Measurements from ENCODE around the gene BTF3L4.

DNA sequence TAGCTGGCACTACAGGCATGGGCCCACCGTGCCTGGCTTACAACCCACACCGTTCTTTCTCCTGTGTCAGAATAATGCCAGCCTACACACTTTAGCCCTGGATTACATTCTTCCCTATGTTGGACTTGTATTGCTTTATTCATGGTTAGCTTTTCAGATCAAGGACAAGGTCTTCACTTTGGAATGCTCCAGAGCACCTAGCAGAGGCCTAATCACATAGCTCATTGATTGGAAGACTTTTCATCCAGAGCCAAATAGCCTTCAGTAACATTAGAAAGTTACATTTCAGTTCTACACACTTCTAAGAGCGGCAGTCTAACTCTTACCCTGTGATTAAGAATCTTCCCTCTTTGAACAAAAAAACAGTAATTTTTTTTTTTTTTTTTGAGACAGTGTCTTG, 56.4 kb downstream of the BTF3L4 start:
- TF ChIP-seq EZH2 (IDR thresholded peaks at IDR 0.05; ENCODE audit: low read depth, unreplicated experiment) (no peak), CREB1 (CRISPR knock-in tag; IDR thresholded peaks at IDR 0.05; ENCODE audit: low read depth) (no peak), POLR2AphosphoS5 (IDR thresholded peaks at IDR 0.05; ENCODE audit: low read depth) (no peak), ZNF331 (CRISPR knock-in tag; IDR thresholded peaks at IDR 0.05; ENCODE audit: low read depth) (no peak), EZH2phosphoT487 (IDR thresholded peaks at IDR 0.05; ENCODE audit: unreplicated experiment) (no peak), STAT1 (IDR thresholded peaks at IDR 0.05; ENCODE audit: unreplicated experiment) (no peak), JUNB (IDR thresholded peaks at IDR 0.05; ENCODE audit: unreplicated experiment) (no peak)
- TF ChIP-seq, protein P1, sequence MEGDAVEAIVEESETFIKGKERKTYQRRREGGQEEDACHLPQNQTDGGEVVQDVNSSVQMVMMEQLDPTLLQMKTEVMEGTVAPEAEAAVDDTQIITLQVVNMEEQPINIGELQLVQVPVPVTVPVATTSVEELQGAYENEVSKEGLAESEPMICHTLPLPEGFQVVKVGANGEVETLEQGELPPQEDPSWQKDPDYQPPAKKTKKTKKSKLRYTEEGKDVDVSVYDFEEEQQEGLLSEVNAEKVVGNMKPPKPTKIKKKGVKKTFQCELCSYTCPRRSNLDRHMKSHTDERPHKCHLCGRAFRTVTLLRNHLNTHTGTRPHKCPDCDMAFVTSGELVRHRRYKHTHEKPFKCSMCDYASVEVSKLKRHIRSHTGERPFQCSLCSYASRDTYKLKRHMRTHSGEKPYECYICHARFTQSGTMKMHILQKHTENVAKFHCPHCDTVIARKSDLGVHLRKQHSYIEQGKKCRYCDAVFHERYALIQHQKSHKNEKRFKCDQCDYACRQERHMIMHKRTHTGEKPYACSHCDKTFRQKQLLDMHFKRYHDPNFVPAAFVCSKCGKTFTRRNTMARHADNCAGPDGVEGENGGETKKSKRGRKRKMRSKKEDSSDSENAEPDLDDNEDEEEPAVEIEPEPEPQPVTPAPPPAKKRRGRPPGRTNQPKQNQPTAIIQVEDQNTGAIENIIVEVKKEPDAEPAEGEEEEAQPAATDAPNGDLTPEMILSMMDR (conservative IDR thresholded peaks at IDR 0.05; ENCODE audit: low read depth in 2 of 2), result no peak
- TF ChIP-seq, protein P2, sequence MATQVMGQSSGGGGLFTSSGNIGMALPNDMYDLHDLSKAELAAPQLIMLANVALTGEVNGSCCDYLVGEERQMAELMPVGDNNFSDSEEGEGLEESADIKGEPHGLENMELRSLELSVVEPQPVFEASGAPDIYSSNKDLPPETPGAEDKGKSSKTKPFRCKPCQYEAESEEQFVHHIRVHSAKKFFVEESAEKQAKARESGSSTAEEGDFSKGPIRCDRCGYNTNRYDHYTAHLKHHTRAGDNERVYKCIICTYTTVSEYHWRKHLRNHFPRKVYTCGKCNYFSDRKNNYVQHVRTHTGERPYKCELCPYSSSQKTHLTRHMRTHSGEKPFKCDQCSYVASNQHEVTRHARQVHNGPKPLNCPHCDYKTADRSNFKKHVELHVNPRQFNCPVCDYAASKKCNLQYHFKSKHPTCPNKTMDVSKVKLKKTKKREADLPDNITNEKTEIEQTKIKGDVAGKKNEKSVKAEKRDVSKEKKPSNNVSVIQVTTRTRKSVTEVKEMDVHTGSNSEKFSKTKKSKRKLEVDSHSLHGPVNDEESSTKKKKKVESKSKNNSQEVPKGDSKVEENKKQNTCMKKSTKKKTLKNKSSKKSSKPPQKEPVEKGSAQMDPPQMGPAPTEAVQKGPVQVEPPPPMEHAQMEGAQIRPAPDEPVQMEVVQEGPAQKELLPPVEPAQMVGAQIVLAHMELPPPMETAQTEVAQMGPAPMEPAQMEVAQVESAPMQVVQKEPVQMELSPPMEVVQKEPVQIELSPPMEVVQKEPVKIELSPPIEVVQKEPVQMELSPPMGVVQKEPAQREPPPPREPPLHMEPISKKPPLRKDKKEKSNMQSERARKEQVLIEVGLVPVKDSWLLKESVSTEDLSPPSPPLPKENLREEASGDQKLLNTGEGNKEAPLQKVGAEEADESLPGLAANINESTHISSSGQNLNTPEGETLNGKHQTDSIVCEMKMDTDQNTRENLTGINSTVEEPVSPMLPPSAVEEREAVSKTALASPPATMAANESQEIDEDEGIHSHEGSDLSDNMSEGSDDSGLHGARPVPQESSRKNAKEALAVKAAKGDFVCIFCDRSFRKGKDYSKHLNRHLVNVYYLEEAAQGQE (IDR thresholded peaks at IDR 0.05; ENCODE audit: unreplicated experiment), result no peak
- TF ChIP-seq, protein P3, sequence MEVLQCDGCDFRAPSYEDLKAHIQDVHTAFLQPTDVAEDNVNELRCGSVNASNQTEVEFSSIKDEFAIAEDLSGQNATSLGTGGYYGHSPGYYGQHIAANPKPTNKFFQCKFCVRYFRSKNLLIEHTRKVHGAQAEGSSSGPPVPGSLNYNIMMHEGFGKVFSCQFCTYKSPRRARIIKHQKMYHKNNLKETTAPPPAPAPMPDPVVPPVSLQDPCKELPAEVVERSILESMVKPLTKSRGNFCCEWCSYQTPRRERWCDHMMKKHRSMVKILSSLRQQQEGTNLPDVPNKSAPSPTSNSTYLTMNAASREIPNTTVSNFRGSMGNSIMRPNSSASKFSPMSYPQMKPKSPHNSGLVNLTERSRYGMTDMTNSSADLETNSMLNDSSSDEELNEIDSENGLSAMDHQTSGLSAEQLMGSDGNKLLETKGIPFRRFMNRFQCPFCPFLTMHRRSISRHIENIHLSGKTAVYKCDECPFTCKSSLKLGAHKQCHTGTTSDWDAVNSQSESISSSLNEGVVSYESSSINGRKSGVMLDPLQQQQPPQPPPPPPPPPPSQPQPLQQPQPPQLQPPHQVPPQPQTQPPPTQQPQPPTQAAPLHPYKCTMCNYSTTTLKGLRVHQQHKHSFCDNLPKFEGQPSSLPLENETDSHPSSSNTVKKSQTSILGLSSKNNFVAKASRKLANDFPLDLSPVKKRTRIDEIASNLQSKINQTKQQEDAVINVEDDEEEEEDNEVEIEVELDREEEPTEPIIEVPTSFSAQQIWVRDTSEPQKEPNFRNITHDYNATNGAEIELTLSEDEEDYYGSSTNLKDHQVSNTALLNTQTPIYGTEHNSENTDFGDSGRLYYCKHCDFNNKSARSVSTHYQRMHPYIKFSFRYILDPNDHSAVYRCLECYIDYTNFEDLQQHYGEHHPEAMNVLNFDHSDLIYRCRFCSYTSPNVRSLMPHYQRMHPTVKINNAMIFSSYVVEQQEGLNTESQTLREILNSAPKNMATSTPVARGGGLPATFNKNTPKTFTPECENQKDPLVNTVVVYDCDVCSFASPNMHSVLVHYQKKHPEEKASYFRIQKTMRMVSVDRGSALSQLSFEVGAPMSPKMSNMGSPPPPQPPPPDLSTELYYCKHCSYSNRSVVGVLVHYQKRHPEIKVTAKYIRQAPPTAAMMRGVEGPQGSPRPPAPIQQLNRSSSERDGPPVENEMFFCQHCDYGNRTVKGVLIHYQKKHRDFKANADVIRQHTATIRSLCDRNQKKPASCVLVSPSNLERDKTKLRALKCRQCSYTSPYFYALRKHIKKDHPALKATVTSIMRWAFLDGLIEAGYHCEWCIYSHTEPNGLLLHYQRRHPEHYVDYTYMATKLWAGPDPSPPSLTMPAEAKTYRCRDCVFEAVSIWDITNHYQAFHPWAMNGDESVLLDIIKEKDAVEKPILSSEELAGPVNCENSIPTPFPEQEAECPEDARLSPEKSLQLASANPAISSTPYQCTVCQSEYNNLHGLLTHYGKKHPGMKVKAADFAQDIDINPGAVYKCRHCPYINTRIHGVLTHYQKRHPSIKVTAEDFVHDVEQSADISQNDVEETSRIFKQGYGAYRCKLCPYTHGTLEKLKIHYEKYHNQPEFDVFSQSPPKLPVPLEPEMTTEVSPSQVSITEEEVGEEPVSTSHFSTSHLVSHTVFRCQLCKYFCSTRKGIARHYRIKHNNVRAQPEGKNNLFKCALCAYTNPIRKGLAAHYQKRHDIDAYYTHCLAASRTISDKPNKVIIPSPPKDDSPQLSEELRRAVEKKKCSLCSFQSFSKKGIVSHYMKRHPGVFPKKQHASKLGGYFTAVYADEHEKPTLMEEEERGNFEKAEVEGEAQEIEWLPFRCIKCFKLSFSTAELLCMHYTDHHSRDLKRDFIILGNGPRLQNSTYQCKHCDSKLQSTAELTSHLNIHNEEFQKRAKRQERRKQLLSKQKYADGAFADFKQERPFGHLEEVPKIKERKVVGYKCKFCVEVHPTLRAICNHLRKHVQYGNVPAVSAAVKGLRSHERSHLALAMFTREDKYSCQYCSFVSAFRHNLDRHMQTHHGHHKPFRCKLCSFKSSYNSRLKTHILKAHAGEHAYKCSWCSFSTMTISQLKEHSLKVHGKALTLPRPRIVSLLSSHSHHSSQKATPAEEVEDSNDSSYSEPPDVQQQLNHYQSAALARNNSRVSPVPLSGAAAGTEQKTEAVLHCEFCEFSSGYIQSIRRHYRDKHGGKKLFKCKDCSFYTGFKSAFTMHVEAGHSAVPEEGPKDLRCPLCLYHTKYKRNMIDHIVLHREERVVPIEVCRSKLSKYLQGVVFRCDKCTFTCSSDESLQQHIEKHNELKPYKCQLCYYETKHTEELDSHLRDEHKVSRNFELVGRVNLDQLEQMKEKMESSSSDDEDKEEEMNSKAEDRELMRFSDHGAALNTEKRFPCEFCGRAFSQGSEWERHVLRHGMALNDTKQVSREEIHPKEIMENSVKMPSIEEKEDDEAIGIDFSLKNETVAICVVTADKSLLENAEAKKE (CRISPR knock-in tag; IDR thresholded peaks at IDR 0.05), result no peak
